GM21423 (cell line): Measurements from ENCODE around the gene NRSN2.
"Not testable (repeated sequence)": the region's sequence is repeated elsewhere in the genome, so short reads cannot be mapped to it uniquely, and the experiment has no call there.

Experiments
- ATAC-seq: cut with Tn5 transposase; IDR thresholded peaks from one replicate; pipeline ENCODE4 v1.9.1; 2021; ENCODE audit warnings: mild to moderate bottlenecking, moderate library complexity; ENCODE audit not compliant: unreplicated experiment

The NRSN2 gene

DNA sequence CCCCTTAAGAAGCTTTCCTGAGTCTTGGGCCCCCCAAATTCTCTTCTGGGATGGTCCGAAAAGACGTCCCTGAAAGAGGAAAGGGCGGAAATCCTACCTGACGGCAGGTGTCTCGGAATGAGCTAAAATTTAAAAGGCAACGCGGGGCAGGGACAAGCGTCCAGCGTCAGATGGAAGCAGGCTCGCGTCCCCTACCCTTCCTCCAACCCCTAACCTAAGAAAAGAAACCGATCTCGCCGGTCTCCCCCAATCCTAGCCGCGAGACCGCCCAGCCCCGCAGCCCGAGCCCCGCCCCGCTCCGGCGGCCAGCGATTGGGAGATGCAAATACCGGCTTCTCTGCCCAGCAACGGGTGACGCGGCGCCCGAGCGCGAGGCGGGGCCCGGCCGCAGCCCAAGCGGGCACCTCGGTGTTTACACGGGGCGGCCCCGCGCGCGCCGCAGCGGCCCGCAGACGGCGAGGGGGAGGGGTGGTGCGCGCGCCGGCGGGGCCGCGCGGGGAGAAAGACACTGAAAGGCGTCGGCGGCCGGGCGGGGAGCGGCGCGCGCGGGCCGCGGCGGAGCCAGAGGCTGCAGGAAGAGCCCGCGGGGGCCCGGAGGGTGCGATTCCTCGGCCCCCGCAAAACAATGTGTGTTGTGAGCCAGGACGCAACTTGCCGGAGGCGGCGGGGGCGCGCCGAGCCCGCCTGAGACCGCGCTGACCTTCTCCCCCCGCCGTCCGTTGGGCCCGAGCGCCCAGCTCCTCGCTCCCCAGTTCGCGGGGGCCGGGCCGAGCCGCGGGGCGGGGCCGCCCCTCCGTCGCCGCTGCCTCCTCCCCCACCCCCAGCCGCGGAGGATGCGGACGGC, 21.6 kb upstream of the NRSN2 start, which contains the start of gene SOX12:
Gene SOX12, plus strand, starts transcription at position 508 of the 844 bp plus-strand sequence. CDS start 373 bp downstream, outside the sequence.
- ATAC-seq = peak; percentile 69

DNA sequence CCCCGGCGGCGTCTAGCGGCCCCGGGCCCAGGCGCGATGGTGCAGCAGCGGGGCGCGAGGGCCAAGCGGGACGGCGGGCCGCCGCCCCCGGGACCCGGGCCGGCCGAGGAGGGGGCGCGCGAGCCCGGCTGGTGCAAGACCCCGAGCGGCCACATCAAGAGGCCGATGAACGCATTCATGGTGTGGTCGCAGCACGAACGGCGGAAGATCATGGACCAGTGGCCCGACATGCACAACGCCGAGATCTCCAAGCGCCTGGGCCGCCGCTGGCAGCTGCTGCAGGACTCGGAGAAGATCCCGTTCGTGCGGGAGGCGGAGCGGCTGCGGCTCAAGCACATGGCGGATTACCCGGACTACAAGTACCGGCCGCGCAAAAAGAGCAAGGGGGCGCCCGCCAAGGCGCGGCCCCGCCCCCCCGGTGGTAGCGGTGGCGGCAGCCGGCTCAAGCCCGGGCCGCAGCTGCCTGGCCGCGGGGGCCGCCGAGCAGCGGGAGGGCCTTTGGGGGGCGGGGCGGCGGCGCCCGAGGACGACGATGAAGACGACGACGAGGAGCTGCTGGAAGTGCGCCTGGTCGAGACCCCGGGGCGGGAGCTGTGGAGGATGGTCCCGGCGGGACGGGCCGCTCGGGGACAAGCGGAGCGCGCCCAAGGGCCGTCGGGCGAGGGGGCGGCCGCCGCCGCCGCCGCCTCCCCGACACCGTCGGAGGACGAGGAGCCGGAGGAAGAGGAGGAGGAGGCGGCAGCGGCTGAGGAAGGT, 20.8 kb upstream of the NRSN2 start:
- ATAC-seq = no peak

DNA sequence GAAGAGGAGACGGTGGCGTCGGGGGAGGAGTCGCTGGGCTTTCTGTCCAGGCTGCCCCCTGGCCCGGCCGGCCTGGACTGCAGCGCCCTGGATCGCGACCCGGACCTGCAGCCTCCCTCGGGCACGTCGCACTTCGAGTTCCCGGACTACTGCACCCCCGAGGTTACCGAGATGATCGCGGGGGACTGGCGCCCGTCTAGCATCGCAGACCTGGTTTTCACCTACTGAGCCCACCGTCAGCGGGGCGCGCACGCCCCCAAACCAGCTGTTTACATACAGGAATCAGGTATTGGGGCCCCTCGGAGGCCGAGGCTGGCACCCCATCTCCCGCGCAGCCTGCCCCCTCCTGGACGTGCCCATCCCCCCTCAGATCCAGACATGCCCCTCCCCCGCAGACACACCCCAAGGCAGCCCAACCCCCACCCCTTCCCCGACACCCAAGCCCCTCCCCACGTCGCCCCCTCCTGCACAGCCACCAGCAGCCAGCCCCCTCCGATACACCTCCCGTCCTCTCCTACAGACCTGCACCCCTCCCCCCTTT, 20.2 kb upstream of the NRSN2 start:
- ATAC-seq = no peak

DNA sequence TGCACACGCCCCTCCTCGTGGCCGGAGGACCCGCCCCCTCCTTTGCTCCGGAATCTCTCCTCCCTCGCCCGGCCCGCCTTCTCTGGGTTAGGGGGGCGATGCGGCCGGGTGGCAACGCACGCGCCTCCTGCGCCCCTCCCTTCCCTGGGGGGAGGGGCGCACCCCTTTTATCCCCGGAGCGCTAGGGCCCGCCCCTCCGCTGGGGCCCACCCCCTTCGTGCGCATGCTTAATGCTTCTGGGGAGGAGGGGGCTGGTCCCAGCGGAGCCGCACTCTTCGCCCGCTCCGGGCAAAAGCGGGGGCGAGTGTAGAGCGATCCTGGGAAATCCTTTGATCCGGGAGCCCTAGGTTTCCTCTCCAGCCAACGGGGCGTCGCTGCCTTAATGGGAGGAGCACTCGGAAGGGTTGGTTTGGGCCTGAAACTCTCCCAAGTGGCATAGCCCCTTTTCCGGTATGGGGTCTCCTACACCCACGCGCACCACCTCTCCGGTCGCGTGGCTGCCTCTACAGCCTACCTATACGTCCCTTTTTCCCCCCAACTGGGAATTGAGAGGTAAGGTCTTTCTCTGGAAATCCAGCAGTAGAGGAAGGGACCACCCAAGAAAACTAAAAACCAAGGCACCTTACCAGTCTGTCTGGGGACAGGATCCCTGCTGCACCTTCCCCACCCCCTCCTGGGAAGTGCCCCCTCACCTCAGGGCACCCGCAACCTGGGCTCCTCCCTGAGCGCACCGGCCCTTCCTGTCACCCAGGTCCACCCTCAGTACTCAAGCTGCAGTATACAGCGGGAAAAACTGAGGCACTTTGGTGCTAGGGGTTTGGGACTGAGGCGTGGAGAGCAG, 19.5 kb upstream of the NRSN2 start:
- no peak for ATAC-seq

DNA sequence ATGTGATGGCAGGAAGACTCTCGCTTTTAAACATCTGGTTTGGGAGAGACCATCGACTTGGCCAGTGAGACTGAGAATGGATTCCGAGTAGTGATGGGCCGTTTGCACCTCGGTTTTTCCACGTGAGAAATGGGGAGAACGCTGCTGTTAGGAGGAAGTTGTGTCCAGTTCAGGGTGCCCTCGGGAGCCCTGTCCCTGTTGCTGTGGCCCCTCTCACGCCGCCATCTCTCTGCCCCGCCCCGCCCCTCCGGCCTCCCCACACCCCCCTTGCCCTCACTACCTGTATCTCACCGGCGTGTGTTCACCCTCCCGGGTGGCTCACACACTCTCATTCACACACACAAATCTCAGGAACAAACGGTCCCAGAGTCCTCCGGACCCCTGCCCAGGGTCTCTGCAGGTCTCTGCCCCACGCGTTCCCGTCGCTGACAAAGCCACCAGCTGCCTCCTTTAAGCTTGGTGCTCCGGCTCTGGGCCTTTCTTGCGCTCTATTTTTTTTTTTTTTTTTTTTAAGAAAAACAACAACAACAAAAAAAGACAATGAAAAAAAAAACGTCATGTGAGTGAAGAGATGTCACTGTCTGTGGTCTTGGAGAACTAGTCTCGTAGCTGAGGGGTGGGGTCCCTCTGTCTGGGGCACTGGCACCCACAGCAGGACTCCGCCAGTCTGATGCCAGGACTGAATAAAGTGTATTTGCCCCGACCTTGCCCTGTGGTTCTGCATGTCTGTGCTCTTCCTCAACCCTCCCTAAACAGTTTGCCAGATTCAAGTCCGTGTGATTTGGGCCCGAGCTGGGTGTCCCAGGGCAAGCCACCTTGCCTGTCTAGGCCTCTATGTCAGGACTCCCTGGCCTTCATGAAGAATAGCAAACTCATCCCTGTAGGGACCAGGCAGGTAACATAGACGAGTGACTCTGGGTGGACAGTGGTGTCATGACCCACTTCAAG, 18.6 kb upstream of the NRSN2 start:
- ATAC-seq = no peak

DNA sequence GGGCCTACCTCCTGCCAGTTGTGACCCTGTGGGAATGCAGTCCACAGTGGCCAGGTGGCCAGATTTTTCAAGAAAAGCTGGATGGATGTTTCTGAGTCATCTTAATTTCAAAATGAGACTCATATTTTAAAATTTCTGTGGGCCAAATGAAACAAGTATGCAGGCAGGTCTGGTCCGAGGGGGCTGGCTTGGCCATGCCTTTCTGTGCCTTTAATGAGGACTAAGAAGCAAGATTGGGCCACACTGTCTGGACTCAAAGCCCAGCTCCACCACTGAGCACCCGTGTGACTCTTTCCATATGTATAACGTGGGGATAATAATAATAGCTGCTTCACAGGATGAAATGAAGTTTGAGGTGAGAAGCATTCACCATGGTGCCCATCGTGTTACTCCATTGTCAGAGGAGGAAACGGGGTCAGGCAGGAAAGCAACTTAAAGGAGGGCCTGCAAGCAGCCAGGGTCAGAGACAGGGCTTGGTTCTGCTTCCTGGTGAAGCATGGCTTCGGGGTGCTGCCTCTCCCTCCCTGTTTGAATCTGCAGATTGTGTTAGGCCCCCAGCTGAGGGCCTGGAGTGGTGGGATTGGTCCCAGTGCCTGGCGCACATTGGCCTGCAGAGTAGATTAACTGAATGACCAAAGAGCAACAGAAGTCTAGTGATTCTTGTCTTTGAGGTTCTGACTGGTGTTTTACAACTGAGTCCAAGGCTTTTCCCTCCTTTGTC, 17.8 kb upstream of the NRSN2 start:
- no peak for ATAC-seq

DNA sequence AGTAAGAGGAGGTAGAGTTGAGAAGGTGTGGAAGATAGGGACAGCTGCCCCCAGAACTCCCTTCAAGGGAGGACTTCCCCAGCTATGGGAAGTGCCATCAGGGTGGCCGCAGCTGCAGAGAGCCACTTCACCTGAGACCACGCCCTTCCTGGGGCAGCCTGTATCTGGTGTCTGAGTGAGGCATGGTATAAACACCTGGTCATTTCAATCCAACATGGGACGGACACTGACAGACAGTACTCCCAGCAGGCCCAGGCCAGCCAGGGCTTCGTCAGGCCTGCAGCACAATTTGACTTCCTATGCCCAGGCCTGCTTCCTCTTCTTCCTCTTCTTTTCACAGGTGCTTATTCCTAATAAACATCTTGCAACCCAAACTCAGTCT, 17.1 kb upstream of the NRSN2 start:
- ATAC-seq = no peak

DNA sequence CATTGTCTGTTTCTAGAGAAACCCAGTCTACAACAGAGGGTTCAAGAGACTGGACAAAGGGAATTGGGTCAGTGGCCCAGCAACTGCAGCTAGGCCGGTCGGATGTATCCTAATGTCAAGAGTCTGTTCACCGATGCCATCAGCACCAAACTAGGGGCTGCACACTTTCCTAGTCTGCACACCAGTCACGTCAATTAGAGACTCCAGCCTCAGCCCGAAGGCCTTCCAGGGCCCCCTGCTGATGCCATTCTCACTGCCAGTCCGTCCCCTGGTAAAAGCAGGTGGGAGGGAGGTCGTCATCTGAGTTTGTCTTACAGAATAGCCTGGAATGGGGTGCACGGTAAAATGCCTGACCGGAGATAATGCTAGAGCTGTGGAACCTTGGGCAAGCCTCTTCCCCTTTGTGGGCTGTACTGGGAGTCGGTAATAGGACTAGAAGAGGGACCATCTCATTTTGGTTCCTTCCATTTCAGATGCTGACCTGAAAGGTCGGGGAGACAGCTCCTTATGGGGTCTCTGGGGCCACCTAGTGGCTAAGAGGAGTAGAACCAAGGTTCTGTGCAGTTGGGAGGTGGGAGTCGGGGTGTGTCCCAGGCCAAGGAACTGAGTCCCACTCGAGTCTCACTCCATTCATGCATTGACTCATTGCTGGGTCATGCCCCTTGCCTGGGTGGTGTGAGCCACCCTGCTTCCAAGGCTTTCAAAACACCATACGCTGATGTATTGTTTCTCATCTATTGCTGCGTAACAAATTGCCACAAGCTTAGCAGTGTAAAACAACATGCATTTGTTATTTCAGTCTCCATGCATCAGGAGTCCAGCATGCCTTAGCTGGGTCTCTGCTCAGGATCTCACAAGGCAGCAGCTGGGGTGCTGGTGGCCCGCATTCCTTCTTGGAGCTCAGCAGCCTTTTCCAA, 16.4 kb upstream of the NRSN2 start:
- ATAC-seq = no peak

DNA sequence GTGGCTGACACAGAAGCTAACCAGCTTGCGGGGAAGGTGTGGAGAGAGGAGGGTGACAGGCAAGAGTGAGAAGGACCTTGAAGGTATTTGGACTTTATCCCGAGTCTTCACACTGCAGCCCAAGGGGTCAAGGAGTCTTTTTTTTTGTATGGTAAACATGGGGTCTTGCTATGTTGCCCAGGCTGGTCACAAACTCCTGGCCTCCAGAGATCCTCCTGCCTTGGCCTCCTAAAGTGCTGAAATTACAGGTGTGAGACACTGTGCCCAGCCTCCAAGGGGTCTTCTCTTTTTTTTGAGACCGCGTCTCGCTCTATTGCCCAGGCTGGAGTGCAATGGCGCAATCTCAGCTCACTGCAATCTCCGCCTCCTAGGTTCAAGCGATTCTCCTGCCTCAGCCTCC, 12.3 kb upstream of the NRSN2 start:
- ATAC-seq = no peak

DNA sequence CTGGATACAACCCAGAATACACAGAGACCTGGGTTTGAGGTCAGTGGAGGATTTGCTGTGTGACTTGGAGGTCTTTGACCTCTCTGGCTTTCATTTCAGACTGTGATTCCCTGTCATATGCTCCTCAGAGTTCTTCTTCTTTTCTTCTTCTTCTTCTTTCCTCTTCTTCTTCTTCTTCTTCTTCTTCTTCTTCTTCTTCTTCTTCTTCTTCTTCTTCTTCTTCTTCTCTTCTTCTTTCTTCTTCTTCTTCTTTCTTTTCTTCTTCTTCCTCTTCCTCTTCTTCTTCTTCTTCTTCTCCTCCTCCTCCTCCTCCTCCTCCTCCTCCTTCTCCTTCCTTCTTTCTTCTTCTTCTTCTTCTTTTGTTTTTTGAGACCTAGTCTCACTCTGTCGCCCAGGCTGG, 10.9 kb upstream of the NRSN2 start:
- ATAC-seq = not testable (repeated sequence)

DNA sequence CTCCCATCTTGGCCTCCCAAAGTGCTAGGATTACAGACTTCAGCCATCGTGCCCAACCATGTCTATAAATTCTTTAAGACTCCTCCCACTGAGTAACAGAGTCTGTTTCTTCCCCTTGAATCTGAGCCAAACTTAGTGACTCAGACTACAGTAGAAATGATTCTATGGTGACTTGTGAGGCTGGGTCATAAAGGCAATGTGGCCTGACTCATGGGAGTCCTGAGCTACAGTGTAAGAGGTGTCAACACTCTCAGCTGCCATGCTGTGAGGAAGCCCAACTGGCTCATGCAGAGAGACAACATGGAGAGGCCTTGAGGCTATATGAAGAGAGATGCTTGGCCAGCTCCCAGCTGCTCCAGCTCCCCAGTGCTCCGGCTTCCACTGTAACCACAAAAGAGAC, 5.2 kb upstream of the NRSN2 start:
- ATAC-seq = no peak

DNA sequence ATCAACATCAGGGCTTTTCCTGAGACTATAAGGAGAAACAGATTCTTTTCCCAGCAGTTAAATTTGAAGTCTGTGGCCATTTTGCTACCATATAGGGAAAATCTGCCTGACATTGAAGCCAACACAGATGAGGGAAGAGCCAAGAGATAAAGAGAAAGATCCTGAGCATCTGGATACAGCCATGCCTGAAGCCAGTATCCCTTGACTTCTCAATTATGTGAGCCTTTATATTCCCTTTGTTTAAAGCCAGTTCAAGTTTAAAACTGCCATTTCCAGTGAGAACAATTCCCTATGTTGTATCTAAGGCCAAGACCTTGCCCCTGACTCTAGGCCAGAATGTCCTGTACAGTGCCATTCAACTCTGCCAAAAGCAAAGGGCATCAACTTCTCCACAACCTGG, 3.8 kb upstream of the NRSN2 start:
- no peak for ATAC-seq

DNA sequence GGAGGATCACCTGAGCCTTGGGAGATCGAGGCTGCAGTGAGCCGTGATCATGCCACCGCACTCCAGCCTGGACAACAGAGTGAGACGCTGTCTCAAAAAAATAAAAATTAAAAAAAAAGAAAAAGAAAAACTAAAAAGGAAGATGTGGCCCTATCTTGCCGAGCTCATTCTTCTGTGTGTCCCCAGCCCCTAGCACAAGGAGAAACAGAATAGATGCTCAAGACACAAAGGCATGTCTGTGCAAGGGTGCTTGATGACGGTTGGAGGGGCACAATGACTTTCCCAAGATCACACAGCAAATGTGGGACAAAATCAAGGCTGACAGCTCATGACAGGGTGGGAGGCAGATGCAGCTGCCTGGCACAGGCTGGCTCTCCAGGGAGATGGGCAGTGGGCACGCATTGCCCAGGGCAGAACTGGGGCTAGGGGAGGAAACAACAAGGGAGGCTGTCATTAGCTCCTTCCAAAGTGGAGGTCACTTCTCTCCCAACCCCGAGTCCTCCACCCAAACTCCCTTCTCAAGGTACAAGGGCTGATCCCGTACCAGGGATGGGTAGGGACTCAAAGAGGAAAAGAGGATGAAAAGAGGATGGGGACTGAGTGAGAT, 775 bp upstream of the NRSN2 start:
- ATAC-seq = no peak

DNA sequence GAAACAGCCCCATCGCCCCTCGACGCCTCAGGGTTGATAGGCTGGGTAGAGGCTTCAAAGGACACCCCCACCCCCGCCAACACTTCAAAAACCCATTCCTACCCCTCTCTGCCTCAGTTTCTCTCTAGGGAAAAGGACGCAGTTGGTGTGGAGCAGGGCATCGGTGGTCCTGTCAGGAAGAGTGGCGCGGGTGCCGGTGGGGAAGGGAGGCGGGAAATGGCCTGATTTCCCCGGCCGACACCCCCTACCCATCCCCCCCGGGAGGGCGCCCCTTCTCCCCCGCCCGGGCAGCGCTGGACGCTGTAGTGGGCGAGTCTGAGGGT, 367 bp downstream of the NRSN2 start:
- ATAC-seq = peak; percentile 5

DNA sequence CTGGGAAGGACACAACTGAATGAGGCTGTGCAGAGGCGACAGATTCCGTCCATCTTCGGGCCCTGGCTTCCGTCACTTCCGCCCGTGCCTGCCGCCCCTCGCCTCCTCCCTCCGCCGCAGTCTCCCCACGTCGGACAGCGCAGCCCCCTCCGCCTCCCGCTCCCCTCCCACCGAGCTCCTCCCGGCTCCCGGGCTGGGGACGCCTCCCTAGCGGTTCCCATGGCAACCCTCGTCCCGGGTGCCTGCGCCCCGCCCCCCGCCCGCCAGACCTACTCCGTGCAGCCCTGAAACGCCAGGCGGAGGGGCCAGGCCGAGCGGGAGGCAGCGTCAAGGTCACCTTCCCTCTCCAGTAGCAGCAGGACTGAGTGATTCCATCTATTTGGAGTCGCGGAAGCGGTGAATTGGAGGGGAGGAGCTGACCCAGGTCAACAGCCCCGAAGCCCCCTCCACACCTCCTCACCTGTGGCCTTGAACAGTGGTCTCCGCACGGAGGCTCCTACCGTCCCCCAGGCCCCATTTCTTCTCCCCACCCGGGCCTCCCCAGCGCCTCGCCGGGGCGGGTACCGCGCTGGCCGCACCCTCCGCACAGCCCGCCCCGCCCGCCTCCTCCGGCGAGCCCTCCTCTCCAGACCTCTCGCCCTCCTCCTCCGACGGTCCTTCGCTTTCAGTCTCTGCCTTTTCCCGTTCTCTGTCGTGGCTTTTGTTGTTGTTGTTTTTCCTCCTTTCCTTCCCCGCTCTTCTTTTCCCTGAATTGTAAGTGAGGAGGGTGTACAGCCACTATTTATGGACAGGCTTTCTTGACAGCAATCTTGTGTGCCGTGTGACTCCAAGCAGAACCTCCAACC, 951 bp downstream of the NRSN2 start:
- peak; percentile 68 for ATAC-seq

DNA sequence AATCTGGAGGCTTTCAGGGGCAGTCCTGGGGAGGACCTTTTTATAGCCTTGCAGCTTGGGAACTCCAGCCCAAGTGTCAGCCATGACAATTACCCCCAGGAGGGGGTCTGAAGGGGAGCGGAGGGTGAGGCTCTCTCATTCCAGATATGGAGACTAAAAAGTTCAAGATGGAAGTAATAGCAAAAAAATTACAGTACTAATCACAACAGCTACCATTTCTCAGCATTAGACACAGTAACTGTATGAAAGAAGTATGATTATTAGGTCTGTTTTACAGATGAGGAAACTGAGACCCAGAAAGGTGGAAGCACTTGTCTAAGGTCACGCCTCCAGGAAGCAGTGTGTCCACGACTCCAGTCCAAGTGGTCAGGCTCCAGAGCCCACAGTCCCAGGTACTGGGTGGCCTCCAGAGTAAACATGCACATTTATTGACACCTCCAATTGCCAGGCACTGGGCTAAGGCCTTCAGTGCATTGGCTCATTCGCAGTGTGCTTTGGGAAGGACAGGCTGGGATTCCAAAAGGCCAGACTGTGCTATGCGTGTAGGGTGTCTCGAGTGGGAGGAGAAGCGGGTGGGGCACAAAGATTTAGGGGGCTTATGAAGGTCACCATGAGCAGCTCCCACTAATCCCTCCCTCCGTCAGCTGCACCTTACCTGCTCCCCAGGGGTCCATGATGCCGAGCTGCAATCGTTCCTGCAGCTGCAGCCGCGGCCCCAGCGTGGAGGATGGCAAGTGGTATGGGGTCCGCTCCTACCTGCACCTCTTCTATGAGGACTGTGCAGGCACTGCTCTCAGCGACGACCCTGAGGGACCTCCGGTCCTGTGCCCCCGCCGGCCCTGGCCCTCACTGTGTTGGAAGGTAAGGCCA, 2.3 kb downstream of the NRSN2 start:
- no peak for ATAC-seq
